Kidney glomerular epithelial cell (primary cell): Measurements from ENCODE around the gene ANKRD16.
"Not testable (repeated sequence)": the region's sequence is repeated elsewhere in the genome, so short reads cannot be mapped to it uniquely, and the experiment has no call there.

ENCODE experiments used
- DNase-seq: peaks from one replicate; lab custom pipeline; 2025; lab: John Stamatoyannopoulos, UW

ANKRD16 gene

DNA sequence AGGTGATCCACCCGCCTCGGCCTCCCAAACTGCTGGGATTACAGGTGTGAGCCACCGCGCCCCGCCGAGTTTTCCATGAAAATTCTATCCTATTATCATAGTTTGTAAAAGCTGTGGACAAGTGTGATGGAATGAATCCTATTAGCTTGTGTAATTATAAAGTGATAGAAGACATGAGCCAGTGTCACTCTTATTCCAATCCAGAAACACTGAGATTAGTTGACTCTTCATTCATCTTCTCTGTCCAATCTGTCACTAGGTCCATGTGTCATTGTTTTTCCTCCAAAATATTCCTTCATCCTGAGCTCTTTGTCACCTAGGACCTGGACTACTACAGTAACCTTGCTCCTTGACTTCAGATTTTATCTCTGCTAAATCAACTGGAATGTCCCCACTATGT is 13.9 kb upstream of the ANKRD16 start:
- DNase-seq, result no peak

DNA sequence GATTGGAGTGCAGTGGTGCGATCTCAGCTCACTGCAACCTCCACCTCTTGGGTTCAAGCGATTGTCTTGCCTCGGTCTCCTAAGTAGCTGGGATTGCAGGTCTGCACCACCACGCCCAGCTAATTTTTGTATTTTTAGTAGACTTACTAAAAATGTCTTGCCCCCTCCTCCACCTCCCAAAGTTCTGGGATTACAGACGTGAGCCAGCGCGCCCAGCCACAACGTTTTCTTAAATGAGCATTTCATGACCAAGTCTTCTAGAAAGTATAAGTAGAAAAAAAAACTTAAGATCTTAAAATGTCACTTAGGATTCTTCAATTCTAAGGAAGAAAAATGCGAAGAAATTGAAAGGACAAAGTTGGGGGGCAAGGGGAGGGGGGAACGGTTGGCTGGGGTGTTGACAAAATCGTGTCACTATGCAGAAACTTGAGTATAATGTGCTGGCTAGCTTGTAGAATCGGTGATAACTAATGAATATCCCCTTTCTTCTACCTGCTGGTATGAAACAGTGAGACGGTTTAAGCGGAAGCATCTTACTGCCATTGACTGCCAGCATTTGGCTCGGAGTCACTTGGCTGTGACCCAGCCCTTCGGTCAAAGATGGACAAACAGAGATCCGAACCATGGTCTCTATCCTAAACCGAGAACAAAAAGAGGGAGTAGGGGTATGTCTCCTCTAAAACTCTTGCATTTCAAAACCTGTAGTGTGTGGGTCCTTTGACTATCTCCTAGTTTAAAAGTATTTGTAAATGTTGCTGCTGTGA is 13.0 kb upstream of the ANKRD16 start:
- no peak for DNase-seq

DNA sequence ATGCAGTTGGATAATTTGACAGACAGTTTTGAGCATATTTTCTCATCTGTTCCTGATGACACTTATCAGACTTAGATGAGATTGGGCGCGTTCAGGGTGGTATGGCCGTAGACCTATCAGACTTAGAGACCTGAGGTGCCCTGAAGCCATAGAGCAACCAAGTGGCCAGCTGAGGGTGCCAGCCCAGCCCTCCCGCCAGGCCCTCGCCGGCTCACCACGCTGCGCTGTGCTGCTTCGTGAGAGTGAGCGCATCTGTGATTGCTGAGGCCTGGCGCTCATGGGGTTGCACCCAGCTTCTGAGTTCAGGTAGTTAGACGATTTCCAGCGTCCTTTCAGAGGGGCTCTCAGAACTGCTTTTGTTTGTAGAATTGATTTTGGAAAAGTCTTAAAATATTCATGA is 10.6 kb upstream of the ANKRD16 start:
- no peak for DNase-seq

DNA sequence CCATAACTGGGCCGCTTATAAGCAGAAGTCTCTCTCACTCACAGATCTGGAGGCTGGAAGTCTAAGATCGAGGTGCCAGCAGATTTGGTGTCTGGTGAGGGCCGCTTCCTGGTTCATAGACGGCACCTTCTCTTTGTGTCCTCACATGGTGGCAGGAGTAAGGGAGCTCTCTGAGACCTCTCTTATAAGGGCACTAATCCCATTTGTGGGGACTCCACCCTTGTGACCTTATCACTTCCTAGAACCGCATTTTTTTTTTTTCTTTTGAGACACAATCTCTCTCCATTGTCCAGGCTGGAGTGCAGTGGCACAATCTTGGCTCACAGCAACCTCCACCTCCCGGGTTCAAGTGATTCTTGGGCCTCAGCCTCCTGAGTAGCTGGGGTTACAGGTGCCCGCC is 8.5 kb upstream of the ANKRD16 start:
- no peak for DNase-seq

DNA sequence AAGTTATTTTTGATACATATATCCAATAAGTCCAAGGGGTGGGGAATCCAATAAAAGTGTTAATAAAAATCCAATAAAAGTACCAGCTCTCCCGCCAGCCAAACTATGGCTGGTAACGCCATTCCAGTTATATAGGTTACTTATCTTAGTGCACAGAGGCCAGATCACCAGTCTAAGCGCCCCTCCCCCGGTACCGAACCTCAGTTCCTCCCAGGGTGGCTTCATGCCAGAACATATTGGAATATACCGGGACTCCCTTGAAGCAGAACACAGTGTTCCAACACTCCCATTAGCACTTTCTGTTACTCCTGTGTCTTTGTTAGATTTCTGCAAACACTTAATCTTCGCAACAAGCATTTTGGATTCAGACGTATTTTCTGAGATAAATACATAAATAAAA is 7.8 kb upstream of the ANKRD16 start:
- DNase-seq, result no peak

DNA sequence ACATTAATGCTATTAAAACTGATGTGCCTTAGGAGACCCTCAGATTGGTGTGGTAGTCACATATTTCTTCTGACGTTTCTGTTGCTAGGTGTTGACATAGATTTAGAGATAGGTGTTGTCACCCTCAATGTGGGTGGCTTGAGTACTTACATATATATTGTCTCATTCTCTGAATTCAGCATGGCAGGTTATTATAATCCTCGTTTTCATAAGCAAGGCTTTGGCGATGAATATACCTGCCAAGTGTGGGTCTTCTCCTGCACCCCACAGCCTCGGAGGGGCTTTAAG is 7.3 kb upstream of the ANKRD16 start:
- no peak for DNase-seq

DNA sequence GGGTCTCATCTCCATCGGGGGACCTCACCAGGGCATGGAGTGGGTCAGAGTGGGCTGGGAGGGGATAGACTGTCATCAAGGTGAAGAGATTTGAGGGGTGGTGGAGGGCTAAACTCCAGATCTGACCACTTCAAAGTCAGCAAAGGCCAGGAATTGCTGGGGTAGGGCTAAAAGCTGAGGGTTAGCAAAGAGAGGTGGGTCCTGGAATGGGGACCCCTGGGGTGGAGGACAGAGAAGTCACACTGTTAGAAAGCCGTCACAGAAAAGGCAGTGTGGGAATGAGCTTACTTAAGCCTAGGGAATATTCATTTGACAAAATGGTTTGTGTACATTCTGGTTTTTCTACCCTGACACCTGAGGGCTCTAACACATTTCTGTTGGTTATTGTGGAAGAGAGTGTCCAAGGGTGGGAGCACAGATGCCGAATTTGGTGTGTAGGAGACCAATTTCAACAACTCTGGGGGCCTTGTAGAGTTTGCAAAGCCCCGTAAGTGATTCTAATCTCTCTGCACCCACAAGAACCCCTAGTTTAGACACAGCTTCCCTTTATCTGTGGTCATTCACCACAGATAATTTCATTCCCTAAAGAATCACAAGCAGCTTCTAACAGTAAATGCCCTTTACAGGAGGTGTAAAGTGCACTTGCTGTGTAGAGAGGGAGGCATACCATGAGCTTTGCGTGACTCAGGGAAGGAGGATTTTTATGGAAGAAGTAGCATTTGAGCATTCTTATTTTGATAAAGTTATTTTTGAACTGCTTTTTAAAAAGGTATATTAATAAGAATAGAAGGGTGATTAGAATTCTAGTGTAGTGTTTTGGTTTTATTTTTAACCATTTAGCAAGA is 6.7 kb upstream of the ANKRD16 start:
- DNase-seq, result no peak

DNA sequence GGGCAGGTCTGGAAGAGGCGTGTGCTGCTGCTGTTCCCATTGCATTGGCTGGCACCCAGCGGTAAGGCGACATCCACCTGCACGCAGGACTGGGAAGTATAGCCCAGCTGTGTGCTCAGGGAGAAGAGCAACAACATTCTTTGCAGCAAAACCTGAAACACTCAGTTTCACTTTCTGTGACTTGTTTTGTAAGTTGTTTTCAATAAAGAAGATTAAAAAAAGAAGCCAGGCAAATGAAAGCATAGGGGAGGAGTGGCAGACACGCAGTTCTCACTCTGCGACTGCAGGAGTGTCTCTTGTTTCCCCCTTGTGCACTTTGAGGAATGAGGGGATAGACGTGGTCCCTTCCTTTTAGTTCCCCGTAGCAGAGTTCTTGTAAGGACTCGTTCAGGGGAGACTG is 6.1 kb upstream of the ANKRD16 start:
- DNase-seq, result no peak

DNA sequence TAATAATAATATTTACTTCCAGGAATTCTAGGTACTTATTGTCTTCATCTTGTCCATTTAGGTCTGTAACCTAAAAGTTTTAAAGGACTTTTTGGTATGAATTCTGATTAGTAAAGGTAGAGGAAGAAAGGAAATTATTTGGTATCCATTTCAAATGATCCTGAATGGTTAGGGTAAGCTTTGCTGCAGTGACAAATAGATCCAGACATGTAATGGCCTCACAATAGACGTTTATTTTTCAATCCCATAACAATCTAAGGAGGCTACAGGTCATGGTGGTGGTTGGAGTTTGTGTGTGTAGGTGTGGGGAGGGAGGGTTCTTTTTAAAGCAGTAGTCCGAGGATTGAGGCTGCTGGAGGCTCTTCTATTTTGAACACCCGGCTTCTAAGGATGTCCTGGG is 5.7 kb upstream of the ANKRD16 start:
- no peak for DNase-seq

DNA sequence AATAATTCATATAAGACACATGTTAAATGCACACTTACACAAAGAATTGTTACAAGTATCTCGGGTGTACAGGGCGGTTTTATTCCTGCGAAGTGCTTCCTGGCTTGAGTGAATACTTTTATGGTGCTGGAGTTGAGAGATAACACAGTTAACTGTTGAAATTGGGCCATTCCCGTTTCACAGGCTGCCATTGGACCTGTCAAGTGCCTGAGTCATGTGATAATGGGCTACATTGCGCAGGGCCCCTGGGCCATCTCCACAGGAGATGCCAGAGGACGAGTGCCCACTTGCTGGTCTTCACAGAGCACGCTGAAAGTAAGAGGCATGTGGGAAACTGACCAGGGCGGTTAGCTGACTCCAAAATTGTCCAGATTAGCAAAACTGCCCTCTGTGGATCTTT is 5.2 kb upstream of the ANKRD16 start:
- no peak for DNase-seq

DNA sequence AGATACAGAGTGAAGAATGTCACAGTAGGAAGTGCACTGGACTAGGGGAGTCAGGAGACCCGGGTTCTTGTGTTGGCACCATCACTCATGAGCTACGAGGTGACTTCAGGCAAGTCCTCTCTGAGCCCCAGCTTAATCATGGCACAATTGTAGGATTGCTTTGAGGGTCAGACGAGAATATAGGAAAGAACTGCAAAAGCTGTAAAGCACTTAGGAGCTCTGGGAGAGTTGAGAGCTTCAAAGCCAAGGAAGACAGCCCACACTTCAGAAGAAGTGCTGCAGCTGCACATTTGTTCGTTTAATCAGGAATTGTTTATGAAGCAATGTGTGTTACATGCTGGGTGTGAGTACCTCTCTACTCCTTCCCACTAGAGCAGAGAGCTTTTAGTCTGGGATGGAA is 4.7 kb upstream of the ANKRD16 start:
- DNase-seq, result no peak

DNA sequence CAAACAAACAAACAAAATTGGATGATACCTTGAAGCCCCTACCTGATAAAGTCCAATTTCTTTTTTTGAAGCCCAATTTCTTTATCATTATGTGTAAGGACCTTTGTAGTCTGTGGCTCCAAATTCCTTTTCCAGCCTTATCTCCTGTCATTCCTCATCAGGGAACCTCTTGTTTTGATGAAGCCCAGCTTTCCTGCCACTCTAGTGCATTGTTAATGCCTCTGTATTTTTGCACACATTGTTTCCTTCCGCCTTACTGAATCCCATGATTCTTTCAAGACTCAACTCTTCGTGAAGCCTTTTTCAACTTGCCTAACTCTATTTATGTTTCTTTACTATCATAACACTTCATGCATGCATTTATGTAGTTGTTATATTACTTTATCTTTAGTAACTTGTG is 3.6 kb upstream of the ANKRD16 start:
- no peak for DNase-seq

DNA sequence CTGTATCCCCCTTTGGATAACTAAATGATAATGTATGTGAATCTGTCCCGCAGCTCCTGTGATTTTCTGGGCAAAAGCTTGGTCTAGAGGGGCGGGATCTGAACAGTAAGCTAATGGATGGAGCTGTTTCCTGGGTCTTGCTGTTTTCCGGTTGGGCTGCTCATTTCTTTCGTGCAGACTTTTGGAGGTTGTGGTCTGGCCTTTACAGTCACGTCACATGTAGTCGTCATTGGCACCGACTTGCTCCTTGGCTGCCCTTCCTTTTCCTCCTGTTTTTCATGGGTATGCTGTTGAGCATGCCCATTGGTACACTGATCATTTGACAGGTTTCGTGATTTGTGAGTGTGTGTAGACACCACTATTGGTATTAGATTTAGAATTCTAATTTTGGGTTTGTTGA is 2.3 kb upstream of the ANKRD16 start:
- DNase-seq, result no peak

DNA sequence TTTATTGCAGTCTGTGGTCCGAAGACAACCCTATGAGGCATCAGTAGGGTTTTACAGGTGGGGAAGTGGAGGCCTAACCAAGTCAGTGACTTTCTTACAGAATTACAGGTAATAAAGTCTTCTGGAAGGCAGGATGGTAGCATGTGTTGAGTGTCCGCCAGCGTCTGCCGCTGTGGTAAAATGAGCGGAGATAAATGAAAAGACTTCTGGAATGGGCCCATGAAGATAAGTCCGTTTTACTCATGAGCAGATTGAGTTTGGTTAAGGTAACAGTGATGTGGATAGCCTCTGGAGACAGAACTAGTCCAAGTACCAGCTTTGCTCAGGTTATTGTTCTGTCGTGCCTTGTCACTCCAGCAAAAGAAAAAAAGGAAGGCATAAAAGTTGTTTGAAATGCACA is 1.3 kb upstream of the ANKRD16 start:
- DNase-seq, result no peak

DNA sequence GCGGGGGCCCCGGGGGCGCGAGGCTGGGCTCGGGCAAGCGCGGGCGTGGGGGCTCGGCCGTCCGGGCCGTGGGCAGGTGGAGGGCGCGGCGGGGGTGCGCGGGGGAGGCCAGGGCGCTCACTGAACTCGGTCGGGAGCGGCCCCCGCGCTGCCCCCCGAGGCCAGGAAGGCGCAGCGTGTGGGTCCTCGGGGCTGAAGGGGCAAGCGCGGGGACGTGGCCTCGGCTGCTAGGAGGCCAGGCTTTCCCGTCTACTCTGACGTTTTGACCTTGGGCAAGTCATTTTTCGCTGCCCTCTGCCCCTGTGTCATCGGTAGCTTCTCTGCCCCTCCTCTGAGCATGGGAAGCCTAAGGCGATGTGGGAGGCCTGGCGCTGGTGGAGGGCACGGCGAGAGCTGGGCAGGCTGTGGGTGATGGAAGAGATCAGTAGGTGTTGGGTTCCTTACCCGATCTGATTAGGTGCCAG is 791 bp upstream of the ANKRD16 start:
- DNase-seq, result no peak

DNA sequence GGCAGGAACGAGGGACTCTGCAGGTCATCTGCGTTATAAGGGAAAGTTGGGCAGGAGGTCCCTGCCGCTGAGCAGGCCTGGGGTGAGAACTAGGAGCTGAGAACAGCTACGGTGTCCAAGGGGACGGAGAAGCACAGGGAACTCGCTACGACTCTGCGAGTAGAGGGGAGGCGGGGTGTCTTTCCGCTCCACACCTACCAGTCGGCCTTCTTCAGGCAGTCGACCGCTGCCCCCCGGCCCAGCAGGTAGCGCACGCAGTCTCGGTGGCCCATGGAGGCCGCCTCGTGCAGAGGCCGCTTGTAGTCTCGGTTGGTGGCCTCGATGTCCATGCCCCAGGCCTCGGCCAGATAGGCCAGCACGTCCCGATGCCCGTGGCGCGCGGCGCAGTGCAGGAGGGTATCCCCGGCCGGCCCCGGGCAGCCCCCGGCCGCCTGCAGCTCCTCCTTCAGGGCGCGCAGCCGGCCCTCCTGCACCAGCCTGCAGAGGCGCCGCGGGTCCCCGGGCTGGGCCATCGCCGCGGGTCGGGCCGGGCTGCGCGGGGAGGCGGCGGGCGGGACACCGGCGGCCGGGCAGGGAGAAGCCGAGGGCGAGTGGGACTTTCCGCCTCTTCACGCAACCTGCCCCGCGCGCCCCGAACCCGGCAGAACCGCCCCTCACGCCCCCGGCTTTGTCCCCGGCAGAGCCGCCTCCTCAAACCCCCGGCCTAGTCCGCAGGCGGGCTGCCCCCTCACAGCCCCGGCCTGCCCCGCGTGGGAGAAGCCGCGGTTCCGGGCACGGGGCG is 660 bp downstream of the ANKRD16 start:
- DNase-seq, result peak; percentile 1

DNA sequence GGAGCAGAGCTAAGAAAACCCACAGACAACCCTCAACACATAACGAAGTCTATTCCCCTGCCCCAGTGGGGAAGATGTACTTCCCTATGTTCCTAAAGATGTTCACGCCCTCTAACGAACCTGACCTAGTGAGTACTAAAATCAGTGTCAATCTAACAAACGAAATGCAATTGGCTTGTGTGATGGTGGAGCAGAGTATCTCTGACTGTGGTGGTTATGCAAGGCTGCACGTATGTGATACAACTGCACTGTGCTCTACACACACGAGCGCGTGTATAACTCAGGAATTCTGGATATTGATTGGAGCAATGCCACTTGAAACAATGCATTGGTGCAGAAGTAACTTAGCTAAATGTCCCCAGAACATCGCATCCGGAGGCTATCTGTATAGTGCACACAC is 1.3 kb downstream of the ANKRD16 start:
- peak; percentile 6 for DNase-seq

DNA sequence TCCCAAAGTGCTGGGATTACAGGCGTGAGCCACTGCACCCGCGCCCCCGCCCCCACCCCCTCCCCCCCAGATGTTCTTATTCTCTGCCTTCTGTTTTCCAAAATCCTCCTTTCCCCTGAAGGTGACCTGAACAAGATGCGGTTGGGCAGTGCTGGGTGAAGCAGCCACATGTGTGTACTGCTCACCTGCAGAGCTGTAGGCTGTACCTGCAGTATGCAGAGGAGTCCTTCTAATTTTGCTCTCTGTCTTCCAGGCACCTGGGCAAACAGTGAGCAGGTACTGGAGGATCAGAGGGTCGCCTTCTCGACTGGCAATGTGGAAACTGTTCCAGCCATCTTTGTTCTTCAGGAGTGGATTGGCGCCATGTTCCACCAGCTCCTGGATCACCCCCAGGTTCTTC is 2.1 kb downstream of the ANKRD16 start:
- DNase-seq, result no peak

DNA sequence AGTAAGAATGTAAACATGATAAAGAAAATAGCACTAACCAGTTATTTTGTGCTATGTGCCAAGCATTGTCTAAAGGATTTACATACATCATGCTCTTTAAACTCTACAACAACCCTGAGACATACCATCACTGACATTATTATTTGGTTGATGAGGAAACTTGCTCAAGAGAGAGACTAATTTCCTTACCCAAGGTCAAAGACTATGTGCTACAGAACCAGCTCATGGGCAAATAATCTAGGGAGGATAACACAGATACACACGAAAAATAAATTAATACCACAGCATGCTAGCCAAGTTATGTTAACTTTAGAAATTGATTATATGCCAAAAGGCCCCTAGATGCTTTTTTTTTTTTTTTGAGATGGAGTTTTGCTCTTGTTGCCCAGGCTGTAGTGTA is 2.7 kb downstream of the ANKRD16 start:
- DNase-seq, result no peak

DNA sequence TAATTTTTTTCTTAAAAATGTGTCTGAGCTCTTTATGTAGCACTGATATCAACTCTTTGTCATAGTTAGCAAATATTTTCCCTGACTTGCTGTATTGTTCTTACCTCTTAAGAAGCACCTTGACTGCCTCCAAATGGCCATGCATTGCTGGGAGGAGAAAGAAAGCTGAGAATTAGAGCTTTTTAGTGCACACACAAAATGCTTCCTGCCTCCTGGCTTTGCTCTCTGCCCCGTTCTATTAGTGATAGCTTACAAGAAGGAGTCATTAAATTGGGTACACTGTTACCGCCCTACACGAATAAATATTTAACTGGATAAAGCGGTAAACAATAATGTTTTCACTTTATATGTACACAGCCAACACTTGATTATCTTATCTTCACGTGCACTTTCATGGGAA is 4.1 kb downstream of the ANKRD16 start:
- DNase-seq, result no peak

DNA sequence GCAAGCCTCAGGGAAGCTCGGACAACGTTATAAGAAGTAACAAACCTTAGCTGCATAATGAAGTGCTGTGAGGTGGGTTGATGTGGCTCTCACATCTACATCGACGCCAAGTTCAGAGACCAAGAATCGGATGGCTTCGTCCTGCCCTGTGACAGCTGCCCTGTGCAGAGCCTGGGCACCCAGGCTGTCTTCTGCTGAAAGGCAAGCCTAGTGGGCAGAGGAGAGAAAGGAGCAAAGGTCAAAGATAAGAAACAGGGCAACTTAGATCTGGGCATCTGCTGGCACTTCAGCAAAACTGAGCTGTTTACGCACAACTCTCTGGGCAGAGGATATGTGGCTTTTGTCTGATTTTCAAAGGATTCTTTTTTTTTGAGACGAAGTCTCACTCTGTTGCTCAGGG is 6.7 kb downstream of the ANKRD16 start:
- no peak for DNase-seq

DNA sequence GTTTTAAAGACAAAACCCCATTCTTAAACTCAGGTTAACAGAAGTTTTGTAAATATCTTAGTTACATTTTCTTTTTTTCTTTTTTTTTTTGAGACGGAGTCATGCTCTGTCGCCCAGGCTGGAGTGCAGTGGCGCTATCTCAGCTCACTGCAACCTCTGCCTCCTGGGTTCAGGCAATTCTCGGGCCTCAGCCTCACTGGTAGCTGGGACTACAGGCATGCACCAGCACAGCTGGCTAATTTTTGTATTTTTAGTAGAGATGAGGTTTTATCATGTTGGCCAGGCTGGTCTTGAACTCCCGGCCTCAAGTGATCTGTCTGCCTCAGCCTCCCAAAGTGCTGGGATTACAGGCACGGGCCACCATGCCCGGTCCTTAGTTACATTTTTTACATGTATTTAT is 12.7 kb downstream of the ANKRD16 start:
- DNase-seq, result not testable (repeated sequence)

DNA sequence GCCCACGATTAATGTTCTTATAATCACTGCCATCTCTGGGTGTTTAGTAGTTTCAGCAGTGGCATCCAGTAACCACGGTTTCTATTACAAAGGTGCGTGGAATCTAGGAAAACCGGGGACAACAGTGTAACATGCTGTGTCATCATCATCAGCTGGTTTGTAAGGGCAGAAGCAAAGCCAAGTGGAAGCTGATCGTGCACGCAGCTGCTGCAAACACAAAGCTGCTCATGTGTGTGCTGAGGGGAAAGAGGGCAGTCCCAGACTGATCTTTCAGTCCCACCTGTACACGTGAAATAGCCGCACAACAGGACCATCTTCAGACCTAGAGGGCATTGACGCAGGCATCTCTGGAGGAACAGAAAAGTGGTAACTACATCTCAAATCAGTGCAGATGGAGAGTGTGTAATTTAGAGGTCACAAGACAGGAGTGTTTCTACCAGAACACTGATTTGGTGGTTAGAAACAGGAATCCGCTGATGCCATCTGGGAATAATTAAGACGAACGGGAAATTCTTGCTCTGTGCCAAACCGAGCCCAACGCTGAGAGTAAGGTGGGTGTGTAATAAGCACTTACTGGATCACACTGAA is 13.4 kb downstream of the ANKRD16 start:
- DNase-seq, result no peak
